Endodermal cell (in vitro differentiated cells): ENCODE measurements around the gene CBFA2T2. TPM values are rescaled to one million over a fixed set of nuclear protein-coding genes. Genes with fewer than 3 reads are reported as not detected.

Source experiments
- DNase-seq: peaks from one replicate; pipeline ENCODE4 v3.0.0-alpha.2; 2017
- H3K27ac ChIP-seq: 2 replicates; pipeline ENCODE4 v1.5.1; 2013; ENCODE audit warnings: mild to moderate bottlenecking, low read depth, low read length, moderate library complexity
- H3K27me3 ChIP-seq: 2 replicates; pipeline ENCODE4 v1.6.1; 2013; ENCODE audit warnings: mild to moderate bottlenecking, low read length, moderate library complexity; ENCODE audit not compliant: insufficient read depth, control insufficient read depth, poor library complexity, severe bottlenecking
- H3K36me3 ChIP-seq: 2 replicates; pipeline ENCODE4 v1.7.0; 2013; ENCODE audit warnings: mild to moderate bottlenecking, low read length, moderate library complexity; ENCODE audit not compliant: control insufficient read depth, insufficient read depth
- H3K4me1 ChIP-seq: one replicate; pipeline ENCODE4 v1.7.0; 2013; ENCODE audit warnings: low read length; ENCODE audit not compliant: control insufficient read depth, insufficient read depth
- H3K4me3 ChIP-seq: 2 replicates; pipeline ENCODE4 v1.5.1; 2013; ENCODE audit warnings: mild to moderate bottlenecking, low read length, moderate library complexity
- H3K9ac ChIP-seq: 2 replicates; pipeline ENCODE4 v1.6.1; 2013; ENCODE audit warnings: mild to moderate bottlenecking, low read length, moderate library complexity; ENCODE audit not compliant: poor library complexity, severe bottlenecking; ENCODE audit errors: extremely low read depth
- H3K9me3 ChIP-seq: 2 replicates; pipeline ENCODE4 v1.6.1; 2013; ENCODE audit warnings: mild to moderate bottlenecking, low read length, moderate library complexity; ENCODE audit not compliant: control insufficient read depth
- H3K27ac Mint-ChIP-seq: 2 replicates; pipeline ENCODE4 v1.8.0; 2020; ENCODE audit warnings: mixed read lengths
- H3K27me3 Mint-ChIP-seq: 2 replicates; pipeline ENCODE4 v1.8.0; 2021; ENCODE audit warnings: mild to moderate bottlenecking, mixed read lengths; ENCODE audit not compliant: insufficient read depth
- H3K36me3 Mint-ChIP-seq: 2 replicates; pipeline ENCODE4 v1.8.0; 2020; ENCODE audit warnings: low read depth, mixed read lengths
- H3K4me1 Mint-ChIP-seq: 2 replicates; pipeline ENCODE4 v1.8.0; 2020; ENCODE audit warnings: mixed read lengths
- H3K4me3 Mint-ChIP-seq: 2 replicates; pipeline ENCODE4 v1.8.0; 2020; ENCODE audit warnings: mild to moderate bottlenecking, moderate library complexity, mixed read lengths
- H3K9me3 Mint-ChIP-seq: 2 replicates; pipeline ENCODE4 v1.8.0; 2020; ENCODE audit warnings: mild to moderate bottlenecking, mixed read lengths
- CTCF ChIP-seq: fragments of 200-600 bp; sonication (generic); conservative IDR thresholded peaks from 2 replicates; pipeline ENCODE4 v1.5.0; 2021; ENCODE audit warnings: antibody characterized with exemption, mild to moderate bottlenecking
- WGBS, 2 experiments: methylation state at CpG; one replicate each; pipeline versions ENCODE4 v1.1.5 to v1.1.7; 2013; ENCODE audit warnings: missing lambda C conversion rate in 2 of 2, mixed read lengths in 1 of 2; ENCODE audit not compliant: insufficient coverage in 1 of 2, insufficient read length in 1 of 2; 5-methylcytosine and 5-hydroxymethylcytosine counted together
- total RNA-seq, 2 donors: library from RNA; stranded (reverse); fragmentation: NEBNext Ultra II Directional in 1 of 2; extraction: Animal tissue kit (Norgen Biotek cat#: 25700) in 1 of 2; gene quantifications; 2 replicates in 1 of 2; 3 replicates in 1 of 2; pipeline ENCODE4 v1.2.1, GENCODE V29; 2021

The CBFA2T2 gene
- total RNA-seq, 2 donors from 2014 or later: 26.8 to 32.7 TPM

DNA sequence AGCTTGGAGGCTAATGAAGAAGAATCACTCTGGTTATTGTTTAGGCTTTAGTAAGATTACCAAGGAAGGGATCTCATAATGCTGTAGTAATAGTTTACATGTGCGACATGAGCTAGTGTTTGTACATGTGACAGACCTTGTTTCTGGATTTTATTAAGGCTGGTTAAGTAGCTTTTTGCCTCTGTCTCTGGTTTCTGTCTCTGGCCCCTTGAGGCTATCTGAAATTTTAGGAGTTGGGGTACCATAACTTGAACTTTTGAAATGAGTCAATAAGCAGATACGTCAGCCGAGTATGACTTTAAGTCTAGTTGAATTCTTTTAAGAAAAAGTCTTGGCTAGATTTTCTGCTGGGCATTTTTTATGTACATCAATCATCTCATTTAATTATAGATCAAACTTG lies 9.5 kb downstream of the CBFA2T2 start:
- Histone ChIP-seq H3K27me3 (no peaks in the 10 kb centered on the region), H3K4me1 (no peaks in the 10 kb centered on the region), H3K4me3 (no peak overlapping the region), H3K9ac (no peak overlapping the region), H3K27ac (no peak overlapping the region), H3K9me3 (no peaks in the 10 kb centered on the region), H3K36me3 (no peaks in the 10 kb centered on the region)
- Mint-ChIP-seq H3K9me3 (no peaks in the 10 kb centered on the region), H3K27ac (peak overlapping the region; percentile 11), H3K27me3 (no peaks in the 10 kb centered on the region), H3K4me1 (peaks cover 19% of the 10 kb centered on the region), H3K36me3 (peaks cover 11% of the 10 kb centered on the region), H3K4me3 (no peak overlapping the region)
- no peak for TF ChIP-seq CTCF
- no peak for DNase-seq
- 93 to 95% methylated on average over 3 of the region's 3 CpGs for WGBS, 2 experiments

GRCh38 chr20:33501000-33501399 lies 11.1 kb downstream of the CBFA2T2 start:
- Mint-ChIP-seq H3K27me3 (no peaks in the 10 kb centered on the region), H3K36me3 (peaks cover 15% of the 10 kb centered on the region), H3K27ac (no peak overlapping the region), H3K4me3 (no peak overlapping the region), H3K9me3 (no peaks in the 10 kb centered on the region), H3K4me1 (peaks cover 17% of the 10 kb centered on the region)
- Histone ChIP-seq H3K9ac (no peak overlapping the region), H3K4me3 (no peak overlapping the region), H3K36me3 (no peaks in the 10 kb centered on the region), H3K9me3 (no peaks in the 10 kb centered on the region), H3K4me1 (no peaks in the 10 kb centered on the region), H3K27me3 (no peaks in the 10 kb centered on the region), H3K27ac (no peak overlapping the region)
- TF ChIP-seq CTCF: no peak
- DNase-seq: no peak
- WGBS, 2 experiments: 63 to 85% methylated on average over 1 to 2 of the region's 2 CpGs

DNA sequence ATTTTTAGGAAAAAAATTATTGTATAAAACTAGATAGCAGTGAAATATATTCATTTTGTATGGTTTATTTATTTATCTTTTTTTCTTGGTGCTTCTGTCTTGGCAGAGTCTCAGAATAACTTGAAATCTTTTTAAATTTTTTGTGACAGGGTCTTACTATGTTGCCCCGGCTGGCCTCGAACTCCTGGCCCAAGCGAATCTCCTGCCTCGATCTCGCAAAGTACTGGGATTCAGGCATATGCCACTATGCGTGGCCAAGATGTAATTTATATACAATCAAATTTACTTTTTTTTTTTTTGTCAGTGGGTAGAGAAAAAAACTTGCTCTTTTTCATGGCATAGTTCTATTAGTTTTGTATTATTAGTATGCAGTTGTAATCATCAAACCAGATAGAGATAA lies 13.7 kb downstream of the CBFA2T2 start:
- H3K9ac ChIP-seq: no peak overlapping the region
- no peak for TF ChIP-seq CTCF

More for the DNA sequence above, 13.7 kb downstream of the CBFA2T2 start:
- no peaks in the 10 kb centered on the region for H3K36me3 ChIP-seq
- peaks cover 11% of the 10 kb centered on the region for H3K4me1 Mint-ChIP-seq
- WGBS, 2 experiments: 99% methylated on average over 5 of the region's 6 CpGs; no CpG with 5 or more reads in 1 of the 2 experiments
- peaks cover 18% of the 10 kb centered on the region for H3K36me3 Mint-ChIP-seq
- H3K4me3 Mint-ChIP-seq: no peak overlapping the region
- no peaks in the 10 kb centered on the region for H3K27me3 Mint-ChIP-seq
- H3K9me3 ChIP-seq: no peaks in the 10 kb centered on the region
- DNase-seq: no peak
- H3K27ac ChIP-seq: no peak overlapping the region
- H3K4me3 ChIP-seq: no peak overlapping the region
- no peaks in the 10 kb centered on the region for H3K27me3 ChIP-seq
- no peaks in the 10 kb centered on the region for H3K4me1 ChIP-seq
- no peak overlapping the region for H3K27ac Mint-ChIP-seq
- peaks cover 3% of the 10 kb centered on the region for H3K9me3 Mint-ChIP-seq
